ENCODE measurements around the gene CTSC.
A peak's percentile ranks its signal among the peaks of the same experiment; 100 is the strongest.

The CTSC gene

GRCh38 chr11:88320149-88320559, 17.4 kb downstream of the CTSC start:
- DNase-seq (ENCODE audit: low read depth, low spot score) = no peak
- peaks cover 3% of the 10 kb centered on the region; the same call in 1 of the 2 replicates for H3K36me3 ChIP-seq (ENCODE audit: control insufficient read depth, insufficient read depth, low read length)
- H3K27me3 ChIP-seq (ENCODE audit: control insufficient read depth, insufficient read depth, low read length) = no peaks in the 10 kb centered on the region
- H3K4me1 ChIP-seq (ENCODE audit: control insufficient read depth, insufficient read depth, low read length) = peaks cover 1% of the 10 kb centered on the region; the same call in 1 of the 2 replicates
- WGBS (ENCODE audit: insufficient coverage, insufficient read length) = no CpG with 5 or more reads among the region's 2 CpGs
- H3K4me3 ChIP-seq (ENCODE audit: low read length) = no peak overlapping the region
- H3K27ac ChIP-seq (ENCODE audit: low read length) = no peak overlapping the region
- H3K9me3 ChIP-seq (ENCODE audit: control insufficient read depth, insufficient read depth, low read length) = no peaks in the 10 kb centered on the region

- no peak overlapping the region for H3K4me3 ChIP-seq (ENCODE audit: low read length)
- no CpG with 5 or more reads among the region's 2 CpGs for WGBS (ENCODE audit: insufficient coverage, insufficient read length)
Measured at GRCh38 chr11:88318017-88318416, 19.5 kb downstream of the CTSC start.

GRCh38 chr11:88317536-88317935, 20.0 kb downstream of the CTSC start:
- WGBS (ENCODE audit: insufficient coverage, insufficient read length) = no CpG with 5 or more reads among the region's 5 CpGs
- Histone ChIP-seq H3K27me3 (ENCODE audit: control insufficient read depth, insufficient read depth, low read length) (no peaks in the 10 kb centered on the region), H3K27ac (ENCODE audit: low read length) (no peak overlapping the region), H3K4me1 (ENCODE audit: control insufficient read depth, insufficient read depth, low read length) (peaks cover 2% of the 10 kb centered on the region), H3K9me3 (ENCODE audit: control insufficient read depth, insufficient read depth, low read length) (no peaks in the 10 kb centered on the region), H3K4me3 (ENCODE audit: low read length) (no peak overlapping the region), H3K36me3 (ENCODE audit: control insufficient read depth, insufficient read depth, low read length) (peaks cover 3% of the 10 kb centered on the region; the same call in 1 of the 2 replicates)
- DNase-seq (ENCODE audit: low read depth, low spot score) = no peak

More at GRCh38 chr11:88318017-88318416, 19.5 kb downstream of the CTSC start:
- Histone ChIP-seq H3K27me3 (ENCODE audit: control insufficient read depth, insufficient read depth, low read length) (no peaks in the 10 kb centered on the region), H3K27ac (ENCODE audit: low read length) (no peak overlapping the region), H3K9me3 (ENCODE audit: control insufficient read depth, insufficient read depth, low read length) (no peaks in the 10 kb centered on the region), H3K4me1 (ENCODE audit: control insufficient read depth, insufficient read depth, low read length) (peaks cover 2% of the 10 kb centered on the region), H3K36me3 (ENCODE audit: control insufficient read depth, insufficient read depth, low read length) (peaks cover 3% of the 10 kb centered on the region; the same call in 1 of the 2 replicates)
- DNase-seq (ENCODE audit: low read depth, low spot score) = no peak

GRCh38 chr11:88315981-88316441, 21.5 kb downstream of the CTSC start:
- no CpG with 5 or more reads among the region's 5 CpGs for WGBS (ENCODE audit: insufficient coverage, insufficient read length)
- no peak overlapping the region for H3K4me3 ChIP-seq (ENCODE audit: low read length)
- H3K27ac ChIP-seq (ENCODE audit: low read length) = no peak overlapping the region
- no peaks in the 10 kb centered on the region; the same call in 1 of the 2 replicates for H3K36me3 ChIP-seq (ENCODE audit: control insufficient read depth, insufficient read depth, low read length)
- H3K9me3 ChIP-seq (ENCODE audit: control insufficient read depth, insufficient read depth, low read length) = no peaks in the 10 kb centered on the region
- DNase-seq (ENCODE audit: low read depth, low spot score) = no peak
- H3K27me3 ChIP-seq (ENCODE audit: control insufficient read depth, insufficient read depth, low read length) = no peaks in the 10 kb centered on the region
- H3K4me1 ChIP-seq (ENCODE audit: control insufficient read depth, insufficient read depth, low read length) = peaks cover 2% of the 10 kb centered on the region

GRCh38 chr11:88315015-88315414, 22.5 kb downstream of the CTSC start:
- Histone ChIP-seq H3K36me3 (ENCODE audit: control insufficient read depth, insufficient read depth, low read length) (no peaks in the 10 kb centered on the region; the same call in 1 of the 2 replicates), H3K4me3 (ENCODE audit: low read length) (no peak overlapping the region), H3K9me3 (ENCODE audit: control insufficient read depth, insufficient read depth, low read length) (no peaks in the 10 kb centered on the region), H3K27me3 (ENCODE audit: control insufficient read depth, insufficient read depth, low read length) (no peaks in the 10 kb centered on the region), H3K4me1 (ENCODE audit: control insufficient read depth, insufficient read depth, low read length) (peaks cover 2% of the 10 kb centered on the region), H3K27ac (ENCODE audit: low read length) (no peak overlapping the region)
- no CpG with 5 or more reads among the region's 2 CpGs for WGBS (ENCODE audit: insufficient coverage, insufficient read length)
- DNase-seq (ENCODE audit: low read depth, low spot score) = no peak

- Histone ChIP-seq H3K27ac (ENCODE audit: low read length) (no peak overlapping the region), H3K36me3 (ENCODE audit: control insufficient read depth, insufficient read depth, low read length) (no peaks in the 10 kb centered on the region; the same call in 1 of the 2 replicates), H3K4me1 (ENCODE audit: control insufficient read depth, insufficient read depth, low read length) (peaks cover 2% of the 10 kb centered on the region), H3K4me3 (ENCODE audit: low read length) (no peak overlapping the region), H3K9me3 (ENCODE audit: control insufficient read depth, insufficient read depth, low read length) (no peaks in the 10 kb centered on the region), H3K27me3 (ENCODE audit: control insufficient read depth, insufficient read depth, low read length) (no peaks in the 10 kb centered on the region)
- no peak for DNase-seq (ENCODE audit: low read depth, low spot score)
- no CpG with 5 or more reads among the region's 2 CpGs for WGBS (ENCODE audit: insufficient coverage, insufficient read length)
Measured at GRCh38 chr11:88313441-88313840, 24.1 kb downstream of the CTSC start.

- Histone ChIP-seq H3K4me3 (ENCODE audit: low read length) (no peak overlapping the region), H3K9me3 (ENCODE audit: control insufficient read depth, insufficient read depth, low read length) (no peaks in the 10 kb centered on the region), H3K27ac (ENCODE audit: low read length) (no peak overlapping the region), H3K4me1 (ENCODE audit: control insufficient read depth, insufficient read depth, low read length) (peaks cover 3% of the 10 kb centered on the region), H3K27me3 (ENCODE audit: control insufficient read depth, insufficient read depth, low read length) (no peaks in the 10 kb centered on the region), H3K36me3 (ENCODE audit: control insufficient read depth, insufficient read depth, low read length) (no peaks in the 10 kb centered on the region; the same call in 1 of the 2 replicates)
- WGBS (ENCODE audit: insufficient coverage, insufficient read length) = no CpG with 5 or more reads among the region's 1 CpG
- DNase-seq (ENCODE audit: low read depth, low spot score) = no peak
Measured at GRCh38 chr11:88312628-88313027, 24.9 kb downstream of the CTSC start.

- WGBS (ENCODE audit: insufficient coverage, insufficient read length) = no CpG with 5 or more reads among the region's 1 CpG
- Histone ChIP-seq H3K36me3 (ENCODE audit: control insufficient read depth, insufficient read depth, low read length) (peaks cover 3% of the 10 kb centered on the region; the same call in 1 of the 2 replicates), H3K27me3 (ENCODE audit: control insufficient read depth, insufficient read depth, low read length) (no peaks in the 10 kb centered on the region), H3K9me3 (ENCODE audit: control insufficient read depth, insufficient read depth, low read length) (no peaks in the 10 kb centered on the region), H3K27ac (ENCODE audit: low read length) (no peak overlapping the region), H3K4me1 (ENCODE audit: control insufficient read depth, insufficient read depth, low read length) (peaks cover 5% of the 10 kb centered on the region), H3K4me3 (ENCODE audit: low read length) (no peak overlapping the region)
- no peak for DNase-seq (ENCODE audit: low read depth, low spot score)
Measured at GRCh38 chr11:88310246-88310645, 27.3 kb downstream of the CTSC start.

- no peak overlapping the region for H3K4me3 ChIP-seq (ENCODE audit: low read length)
- H3K36me3 ChIP-seq (ENCODE audit: control insufficient read depth, insufficient read depth, low read length) = peaks cover 4% of the 10 kb centered on the region; the same call in 1 of the 2 replicates
- H3K9me3 ChIP-seq (ENCODE audit: control insufficient read depth, insufficient read depth, low read length) = no peaks in the 10 kb centered on the region
Measured at GRCh38 chr11:88308576-88308975, 29.0 kb downstream of the CTSC start.

GRCh38 chr11:88307749-88308425, 29.6 kb downstream of the CTSC start:
- Histone ChIP-seq H3K9me3 (ENCODE audit: control insufficient read depth, insufficient read depth, low read length) (no peaks in the 10 kb centered on the region), H3K4me3 (ENCODE audit: low read length) (no peak overlapping the region), H3K27ac (ENCODE audit: low read length) (no peak overlapping the region), H3K27me3 (ENCODE audit: control insufficient read depth, insufficient read depth, low read length) (no peaks in the 10 kb centered on the region), H3K4me1 (ENCODE audit: control insufficient read depth, insufficient read depth, low read length) (peaks cover 4% of the 10 kb centered on the region; the same call in 1 of the 2 replicates), H3K36me3 (ENCODE audit: control insufficient read depth, insufficient read depth, low read length) (peaks cover 7% of the 10 kb centered on the region; the same call in 1 of the 2 replicates)
- peak; percentile 48 for DNase-seq (ENCODE audit: low read depth, low spot score)
- no CpG with 5 or more reads among the region's 11 CpGs for WGBS (ENCODE audit: insufficient coverage, insufficient read length)

More at GRCh38 chr11:88308576-88308975, 29.0 kb downstream of the CTSC start:
- WGBS (ENCODE audit: insufficient coverage, insufficient read length) = no CpG with 5 or more reads among the region's 2 CpGs
- peaks cover 4% of the 10 kb centered on the region; the same call in 1 of the 2 replicates for H3K4me1 ChIP-seq (ENCODE audit: control insufficient read depth, insufficient read depth, low read length)
- DNase-seq (ENCODE audit: low read depth, low spot score) = peak; percentile 82
- no peaks in the 10 kb centered on the region for H3K27me3 ChIP-seq (ENCODE audit: control insufficient read depth, insufficient read depth, low read length)
- H3K27ac ChIP-seq (ENCODE audit: low read length) = peak overlapping the region; percentile 80
